ENCODE data around the gene DCAKD. TPM values are rescaled to one million over a fixed set of nuclear protein-coding genes. Genes with fewer than 3 reads are reported as not detected.

DCAKD gene
- total RNA-seq, 1 experiment from 2014 or later = 74.1 TPM

- Histone ChIP-seq H3K36me3 (no peaks in the 10 kb centered on the region), H3K27ac (no peak overlapping the region), H3K4me3 (no peak overlapping the region), H3K9me3 (replicated peaks) (no peaks in the 10 kb centered on the region), H3K4me1 (replicated peaks) (peaks cover 35% of the 10 kb centered on the region), H3K27me3 (replicated peaks) (no peaks in the 10 kb centered on the region)
- DNase-seq (ENCODE audit: low read depth in 1 of 2, low spot score in 2 of 2) = no peak
Observed at GRCh38 chr17:44977065-44977464, 74.4 kb downstream of the DCAKD start.

- peaks cover 30% of the 10 kb centered on the region for H3K4me1 ChIP-seq (replicated peaks)
- no peaks in the 10 kb centered on the region for H3K27me3 ChIP-seq (replicated peaks)
- H3K36me3 ChIP-seq = no peaks in the 10 kb centered on the region
- no peak for DNase-seq (ENCODE audit: low read depth in 1 of 2, low spot score in 2 of 2)
- H3K9me3 ChIP-seq (replicated peaks) = no peaks in the 10 kb centered on the region
- no peak overlapping the region for H3K4me3 ChIP-seq
- no peak overlapping the region for H3K27ac ChIP-seq
Observed at GRCh38 chr17:44976206-44976605, 75.2 kb downstream of the DCAKD start.

Other genes starting within 250 kb of the DCAKD start
- gene GJC1, start 221.3 kb downstream of the DCAKD start, total RNA-seq (2014; rRNA removed; shearing (Covaris generic)) = 36.4 and 53.4 TPM in 2 replicates
- not detected in 2 replicates for gene HIGD1B, start 203.7 kb downstream of the DCAKD start, total RNA-seq (2014; rRNA removed; shearing (Covaris generic))
- 158 and 179 TPM in 2 replicates for gene EFTUD2, start 152.2 kb downstream of the DCAKD start, total RNA-seq (2014; rRNA removed; shearing (Covaris generic))
- not detected in 2 replicates for gene GFAP, start 136.1 kb downstream of the DCAKD start, total RNA-seq (2014; rRNA removed; shearing (Covaris generic))
- gene KIF18B, start 103.9 kb downstream of the DCAKD start, total RNA-seq (2014; rRNA removed; shearing (Covaris generic)) = 7.8 and 14.0 TPM in 2 replicates
- 5.2 TPM in 1 of 2 replicates, not detected in the other for gene C1QL1, start 83.3 kb downstream of the DCAKD start, total RNA-seq (2014; rRNA removed; shearing (Covaris generic))
- 126 and 144 TPM in 2 replicates for gene NMT1, start 9.7 kb upstream of the DCAKD start, total RNA-seq (2014; rRNA removed; shearing (Covaris generic))
- 17.5 and 92.5 TPM in 2 replicates for gene PLCD3, start 80.9 kb upstream of the DCAKD start, total RNA-seq (2014; rRNA removed; shearing (Covaris generic))
- 0.89 and 1.6 TPM in 2 replicates for gene ACBD4, start 84.1 kb upstream of the DCAKD start, total RNA-seq (2014; rRNA removed; shearing (Covaris generic))
- 7.2 and 7.3 TPM in 2 replicates for gene HEXIM1, start 96.8 kb upstream of the DCAKD start, total RNA-seq (2014; rRNA removed; shearing (Covaris generic))
- gene HEXIM2, start 110.2 kb upstream of the DCAKD start, total RNA-seq (2014; rRNA removed; shearing (Covaris generic)) = 8.0 and 10.0 TPM in 2 replicates
- not detected in 2 replicates for gene FMNL1, start 170.3 kb upstream of the DCAKD start, total RNA-seq (2014; rRNA removed; shearing (Covaris generic))
- gene SPATA32, start 210.5 kb upstream of the DCAKD start, total RNA-seq (2014; rRNA removed; shearing (Covaris generic)) = not detected in 2 replicates